Stomach (tissue), 4 donors: Measurements from ENCODE around the gene STUM.

Experiments
- CTCF ChIP-seq, 7 experiments: fragments of 450-650 bp in 4 of 7; fragments of 200-600 bp in 3 of 7; sonication (generic) in 3 of 7; IDR thresholded peaks; one replicate each; pipeline ENCODE4 v1.5.1; 2016 to 2019; ENCODE audit warnings: antibody characterized with exemption in 7 of 7, control low read depth in 2 of 7, mild to moderate bottlenecking in 1 of 7
- EP300 ChIP-seq: sonication (generic); formaldehyde crosslinking; IDR thresholded peaks from one replicate; pipeline ENCODE4 v1.6.1; 2017; ENCODE audit warnings: antibody characterized with exemption

GRCh38 chr1:226582966-226583365 lies 34.4 kb downstream of the STUM start:
- TF ChIP-seq EP300: no peak
- TF ChIP-seq CTCF (IDR thresholded peaks at IDR 0.05): no peak
